H9 (cell line): ENCODE measurements around the gene PLA2G4D. TPM values are rescaled to one million over a fixed set of nuclear protein-coding genes. Genes with fewer than 3 reads are reported as not detected.
"Not testable (repeated sequence)": the region's sequence is repeated elsewhere in the genome, so short reads cannot be mapped to it uniquely, and the experiment has no call there.

Experiments
- DNase-seq: peaks from one replicate; pipeline ENCODE4 v3.0.0-alpha.2; 2017
- H2AFZ ChIP-seq: one replicate; pipeline ENCODE4 v1.6.1; 2013; ENCODE audit warnings: mild to moderate bottlenecking, low read length, control low read depth, moderate library complexity
- H2AK5ac ChIP-seq: 2 replicates; pipeline ENCODE4 v1.6.1; 2013; ENCODE audit warnings: low read length, control low read depth, mixed read lengths; ENCODE audit not compliant: insufficient read length
- H2BK120ac ChIP-seq: one replicate; pipeline ENCODE4 v1.6.1; 2013; ENCODE audit warnings: low read depth, mild to moderate bottlenecking, low read length, control low read depth, inconsistent platforms; ENCODE audit not compliant: poor library complexity, severe bottlenecking
- H2BK12ac ChIP-seq: 2 replicates; pipeline ENCODE4 v1.6.1; 2013; ENCODE audit warnings: low read length, control low read depth, mixed read lengths, low read depth; ENCODE audit not compliant: insufficient read length
- H2BK15ac ChIP-seq: 2 replicates; pipeline ENCODE4 v1.6.1; 2013; ENCODE audit warnings: low read depth, low read length, control low read depth
- H2BK20ac ChIP-seq: one replicate; pipeline ENCODE4 v1.6.1; 2013; ENCODE audit warnings: low read depth, mild to moderate bottlenecking, low read length, control low read depth, inconsistent platforms; ENCODE audit not compliant: poor library complexity, severe bottlenecking
- H2BK5ac ChIP-seq: 2 replicates; pipeline ENCODE4 v1.6.1; 2013; ENCODE audit warnings: low read length, control low read depth, mixed read lengths; ENCODE audit not compliant: insufficient read length
- H3K14ac ChIP-seq: 2 replicates; pipeline ENCODE4 v1.6.1; 2013; ENCODE audit warnings: low read length, control low read depth; ENCODE audit not compliant: insufficient read depth
- H3K18ac ChIP-seq: 2 replicates; pipeline ENCODE4 v1.6.1; 2013; ENCODE audit warnings: low read depth, mild to moderate bottlenecking, mixed read lengths, low read length, control low read depth; ENCODE audit not compliant: insufficient read length
- H3K23ac ChIP-seq: 2 replicates; pipeline ENCODE4 v1.6.1; 2013; ENCODE audit warnings: low read length, control low read depth, mixed read lengths, low read depth; ENCODE audit not compliant: insufficient read length
- H3K23me2 ChIP-seq: 2 replicates; pipeline ENCODE4 v1.6.1; 2013; ENCODE audit warnings: low read depth, mild to moderate bottlenecking, mixed read lengths, low read length, control low read depth; ENCODE audit not compliant: insufficient read length, poor library complexity, severe bottlenecking
- H3K27ac ChIP-seq: 2 replicates; pipeline ENCODE4 v1.5.1; 2013; ENCODE audit warnings: low read length, control low read depth, mixed read lengths, low read depth; ENCODE audit not compliant: insufficient read length
- H3K27me3 ChIP-seq: 2 replicates; pipeline ENCODE4 v1.6.1; 2013; ENCODE audit warnings: low read length, control low read depth, inconsistent platforms; ENCODE audit not compliant: insufficient read depth
- H3K4ac ChIP-seq: 2 replicates; pipeline ENCODE4 v1.6.1; 2013; ENCODE audit warnings: low read depth, mild to moderate bottlenecking, control low read depth, inconsistent platforms, low read length, moderate library complexity
- H3K4me1 ChIP-seq: 2 replicates; pipeline ENCODE4 v1.6.1; 2013; ENCODE audit warnings: low read length, control low read depth, inconsistent platforms; ENCODE audit not compliant: insufficient read depth
- H3K4me2 ChIP-seq: 2 replicates; pipeline ENCODE4 v1.6.1; 2013; ENCODE audit warnings: low read length, control low read depth, mixed read lengths; ENCODE audit not compliant: insufficient read length, insufficient read depth
- H3K56ac ChIP-seq: 2 replicates; pipeline ENCODE4 v1.6.1; 2013; ENCODE audit warnings: low read depth, mild to moderate bottlenecking, mixed read lengths, low read length, control low read depth; ENCODE audit not compliant: insufficient read length
- H3K79me1 ChIP-seq: 2 replicates; pipeline ENCODE4 v1.6.1; 2013; ENCODE audit warnings: low read depth, mild to moderate bottlenecking, moderate library complexity, low read length, control low read depth, inconsistent platforms; ENCODE audit not compliant: insufficient read depth, poor library complexity, severe bottlenecking
- H3K79me2 ChIP-seq: 2 replicates; pipeline ENCODE4 v1.6.1; 2013; ENCODE audit warnings: low read length, control low read depth, inconsistent platforms; ENCODE audit not compliant: insufficient read depth
- H3K9ac ChIP-seq: 2 replicates; pipeline ENCODE4 v1.6.1; 2013; ENCODE audit warnings: low read length, control low read depth, mixed read lengths; ENCODE audit not compliant: insufficient read length; ENCODE audit errors: extremely low read depth
- H3K9me3 ChIP-seq: one replicate; pipeline ENCODE4 v1.6.1; 2013; ENCODE audit warnings: low read depth, low read length, inconsistent platforms; ENCODE audit not compliant: control insufficient read depth
- H3T11ph ChIP-seq: one replicate; pipeline ENCODE4 v1.6.1; 2013; ENCODE audit warnings: mild to moderate bottlenecking, low read length, control low read depth, inconsistent platforms
- H4K20me1 ChIP-seq: one replicate; pipeline ENCODE4 v1.6.1; 2013; ENCODE audit not compliant: control insufficient read depth, insufficient read length, insufficient read depth
- H4K5ac ChIP-seq: 2 replicates; pipeline ENCODE4 v1.6.1; 2013; ENCODE audit warnings: low read depth, mild to moderate bottlenecking, mixed read lengths, low read length, control low read depth; ENCODE audit not compliant: insufficient read length
- H4K8ac ChIP-seq: replicated peaks from 2 replicates; pipeline ENCODE4 v1.6.1; 2013; ENCODE audit warnings: low read length, control low read depth, mixed read lengths, low read depth; ENCODE audit not compliant: insufficient read length
- H4K91ac ChIP-seq: 2 replicates; pipeline ENCODE4 v1.6.1; 2013; ENCODE audit warnings: low read depth, mild to moderate bottlenecking, moderate library complexity, mixed read lengths, low read length, control low read depth; ENCODE audit not compliant: insufficient read length
- H3K27ac Mint-ChIP-seq, 3 experiments: 2 replicates in 2 of 3; 3 replicates in 1 of 3; pipeline ENCODE4 v1.8.0; 2020 to 2021; ENCODE audit warnings: mixed read lengths in 3 of 3, mild to moderate bottlenecking in 1 of 3, moderate library complexity in 1 of 3
- H3K27me3 Mint-ChIP-seq: 2 replicates; pipeline ENCODE4 v1.8.0; 2021; ENCODE audit warnings: low read depth, mild to moderate bottlenecking, moderate library complexity, mixed read lengths
- H3K36me3 Mint-ChIP-seq, 3 experiments: 2 replicates in 2 of 3; 3 replicates in 1 of 3; pipeline ENCODE4 v1.8.0; 2020 to 2021; ENCODE audit warnings: low read depth in 3 of 3, mixed read lengths in 3 of 3; ENCODE audit not compliant: insufficient read depth in 1 of 3
- H3K4me1 Mint-ChIP-seq, 2 experiments: 2 replicates each; pipeline ENCODE4 v1.8.0; 2020; ENCODE audit warnings: mixed read lengths in 2 of 2
- H3K4me3 Mint-ChIP-seq, 2 experiments: 2 replicates in 1 of 2; 3 replicates in 1 of 2; pipeline ENCODE4 v1.8.0; 2020 to 2021; ENCODE audit warnings: mild to moderate bottlenecking in 2 of 2, mixed read lengths in 2 of 2, moderate library complexity in 1 of 2
- H3K9me3 Mint-ChIP-seq, 2 experiments: 2 replicates in 1 of 2; 3 replicates in 1 of 2; pipeline ENCODE4 v1.8.0; 2020; ENCODE audit warnings: mild to moderate bottlenecking in 2 of 2, mixed read lengths in 2 of 2, moderate library complexity in 1 of 2
- WGBS: extraction: QIAGEN DNeasy Blood & Tissue Kit; methylation state at CpG from one replicate; pipeline ENCODE4 v1.1.7; 2013; ENCODE audit warnings: missing lambda C conversion rate, low lambda C conversion rate, mixed read lengths; ENCODE audit not compliant: insufficient read length; ENCODE audit errors: extremely low coverage; 5-methylcytosine and 5-hydroxymethylcytosine counted together
- total RNA-seq: library from RNA; stranded (reverse); gene quantifications from 2 replicates; pipeline ENCODE4 v1.2.1, GENCODE V29; 2021
- TF ChIP-seq, protein P1 (sequence below): fragments of 200-600 bp; sonication (generic); conservative IDR thresholded peaks from 3 replicates; pipeline ENCODE4 v1.8.0; 2021; ENCODE audit warnings: antibody characterized with exemption, mild to moderate bottlenecking

PLA2G4D gene
- total RNA-seq, 1 experiment from 2014 or later: 0.33 TPM

DNA sequence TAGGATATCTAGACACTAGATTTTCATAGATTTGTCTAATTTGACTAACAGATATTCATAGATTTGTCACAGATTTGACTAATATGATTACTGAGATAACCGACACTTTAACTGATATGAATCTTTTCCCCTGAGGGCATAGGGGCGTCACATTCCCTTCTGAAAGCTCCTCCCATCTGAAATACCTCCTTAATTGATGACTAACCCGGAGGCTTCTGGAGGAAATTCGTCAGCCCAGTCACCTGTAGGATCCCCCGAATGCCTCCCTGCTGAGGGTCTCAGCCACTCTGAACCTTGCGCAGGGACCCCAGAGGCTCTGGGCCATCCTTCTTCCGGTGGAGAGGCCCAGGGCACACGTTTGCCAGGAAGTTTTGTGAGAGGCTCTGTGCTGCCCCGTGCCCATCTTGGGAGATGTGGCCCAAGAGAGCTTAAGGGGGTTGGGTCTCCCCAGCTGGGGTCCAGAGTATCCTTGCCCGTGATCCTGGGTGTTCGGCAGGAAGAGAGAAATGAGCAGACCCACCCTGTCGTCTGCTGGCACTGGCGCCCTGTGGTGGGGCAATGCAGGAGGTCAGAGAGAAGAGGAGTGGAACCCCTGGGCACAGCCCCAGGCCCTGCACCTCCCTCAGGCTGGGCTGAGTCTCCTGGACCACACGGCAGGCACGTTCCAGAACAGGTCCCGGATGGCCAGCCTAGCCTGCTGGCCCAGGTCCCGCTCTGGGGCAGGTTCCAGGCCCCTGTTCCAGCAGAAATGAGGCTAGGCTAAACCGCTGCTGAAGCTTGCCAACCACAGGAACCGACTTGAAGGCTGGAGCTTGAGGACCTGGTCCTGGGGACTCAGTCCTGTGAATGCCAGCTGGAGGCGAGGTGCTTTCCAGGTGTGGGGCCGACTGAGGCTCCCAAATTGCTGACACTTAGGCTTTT lies 1.7 kb downstream of the PLA2G4D start:
- Histone ChIP-seq H3K56ac (no peak overlapping the region), H3K79me2 (no peaks in the 10 kb centered on the region), H4K8ac (no peak overlapping the region), H4K20me1 (no peaks in the 10 kb centered on the region), H3K23me2 (no peaks in the 10 kb centered on the region), H2BK5ac (no peak overlapping the region), H2AK5ac (no peak overlapping the region), H4K91ac (no peak overlapping the region), H3K9me3 (no peaks in the 10 kb centered on the region), H3K79me1 (no peaks in the 10 kb centered on the region), H2BK12ac (no peak overlapping the region), H3K27me3 (no peaks in the 10 kb centered on the region), H2BK120ac (no peak overlapping the region), H3T11ph (no peak overlapping the region), H3K4me2 (no peak overlapping the region), H3K4me1 (no peaks in the 10 kb centered on the region; the same call in 1 of the 2 replicates), H4K5ac (no peak overlapping the region), H3K4ac (no peak overlapping the region), H3K9ac (no peak overlapping the region), H2BK20ac (no peak overlapping the region), H3K14ac (no peak overlapping the region), H2AFZ (no peak overlapping the region), H2BK15ac (no peak overlapping the region), H3K27ac (no peak overlapping the region), H3K18ac (no peak overlapping the region), H3K23ac (no peak overlapping the region)
- Mint-ChIP-seq H3K27me3 (no peaks in the 10 kb centered on the region), H3K9me3 (no peaks in the 10 kb centered on the region), H3K4me1 (peaks cover 13 to 14% of the 10 kb centered on the region in 2 experiments), H3K4me3 (no peak overlapping the region), H3K27ac (peak overlapping the region; percentile 41 to 59 (median 49); a peak in 3 of 7 replicates), H3K36me3 (no peaks in the 10 kb centered on the region)
- WGBS: no CpG with 5 or more reads among the region's 21 CpGs
- DNase-seq: peak; percentile 38
- TF ChIP-seq, protein P1, sequence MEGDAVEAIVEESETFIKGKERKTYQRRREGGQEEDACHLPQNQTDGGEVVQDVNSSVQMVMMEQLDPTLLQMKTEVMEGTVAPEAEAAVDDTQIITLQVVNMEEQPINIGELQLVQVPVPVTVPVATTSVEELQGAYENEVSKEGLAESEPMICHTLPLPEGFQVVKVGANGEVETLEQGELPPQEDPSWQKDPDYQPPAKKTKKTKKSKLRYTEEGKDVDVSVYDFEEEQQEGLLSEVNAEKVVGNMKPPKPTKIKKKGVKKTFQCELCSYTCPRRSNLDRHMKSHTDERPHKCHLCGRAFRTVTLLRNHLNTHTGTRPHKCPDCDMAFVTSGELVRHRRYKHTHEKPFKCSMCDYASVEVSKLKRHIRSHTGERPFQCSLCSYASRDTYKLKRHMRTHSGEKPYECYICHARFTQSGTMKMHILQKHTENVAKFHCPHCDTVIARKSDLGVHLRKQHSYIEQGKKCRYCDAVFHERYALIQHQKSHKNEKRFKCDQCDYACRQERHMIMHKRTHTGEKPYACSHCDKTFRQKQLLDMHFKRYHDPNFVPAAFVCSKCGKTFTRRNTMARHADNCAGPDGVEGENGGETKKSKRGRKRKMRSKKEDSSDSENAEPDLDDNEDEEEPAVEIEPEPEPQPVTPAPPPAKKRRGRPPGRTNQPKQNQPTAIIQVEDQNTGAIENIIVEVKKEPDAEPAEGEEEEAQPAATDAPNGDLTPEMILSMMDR: no peak

DNA sequence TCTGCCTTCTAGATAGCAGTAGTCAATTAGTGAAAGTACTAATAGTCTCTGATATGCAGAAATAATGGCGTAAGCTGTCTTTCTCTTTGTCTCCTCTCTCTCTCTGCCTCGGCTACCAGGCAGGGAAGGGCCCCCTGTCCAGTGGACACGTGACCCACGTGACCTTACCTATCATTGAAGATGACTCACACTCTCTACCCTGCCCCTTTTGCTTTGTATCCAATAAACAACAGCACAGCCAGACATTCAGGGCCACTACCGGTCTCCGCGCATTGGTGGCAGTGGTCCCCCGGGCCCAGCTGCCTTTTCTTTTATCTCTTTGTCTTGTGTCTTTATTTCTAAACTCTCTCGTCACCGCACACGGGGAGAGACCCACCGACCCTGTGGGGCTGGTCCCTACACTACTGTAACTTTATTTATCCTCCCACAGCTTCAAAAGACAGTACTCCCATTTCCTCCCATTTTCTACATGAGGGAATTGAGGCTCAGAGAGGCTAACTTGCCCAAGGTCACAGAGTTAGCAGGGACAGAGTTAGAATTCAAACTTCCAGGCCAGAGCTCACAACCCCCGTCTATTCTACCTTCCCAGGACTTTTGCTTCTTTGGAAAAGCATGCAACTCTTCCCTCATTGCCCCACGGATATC lies 2.5 kb downstream of the PLA2G4D start:
- H4K20me1 ChIP-seq, H3K9me3 Mint-ChIP-seq, H3K79me2 ChIP-seq, H4K8ac ChIP-seq, H3K4ac ChIP-seq, H2BK15ac ChIP-seq, H3K79me1 ChIP-seq, H3K23ac ChIP-seq, H2BK5ac ChIP-seq, H3K27ac ChIP-seq, H3T11ph ChIP-seq, H3K4me2 ChIP-seq, H3K56ac ChIP-seq, H4K5ac ChIP-seq, H3K23me2 ChIP-seq, H3K27me3 Mint-ChIP-seq, H3K4me1 ChIP-seq, H2BK12ac ChIP-seq, H2BK20ac ChIP-seq, H3K18ac ChIP-seq, H2AFZ ChIP-seq, H2AK5ac ChIP-seq, H3K27me3 ChIP-seq, H3K36me3 Mint-ChIP-seq, H3K9me3 ChIP-seq, H3K14ac ChIP-seq, H2BK120ac ChIP-seq, H4K91ac ChIP-seq, H3K4me3 Mint-ChIP-seq, H3K9ac ChIP-seq: not testable (repeated sequence)
- Mint-ChIP-seq H3K27ac (peak overlapping the region; percentile 2 to 49 (median 41); a peak in 3 of 7 replicates), H3K4me1 (peaks cover 13 to 14% of the 10 kb centered on the region in 2 experiments)
- DNase-seq: peak; percentile 58
- WGBS: no CpG with 5 or more reads among the region's 14 CpGs
